Measurements from ENCODE around the gene SRPK2. TPM values are rescaled to one million over a fixed set of nuclear protein-coding genes. Genes with fewer than 3 reads are reported as not detected.

Gene SRPK2
- total RNA-seq, 4 donors from 2014 or later = 29.5 to 48.2 (median 30.6) TPM

DNA sequence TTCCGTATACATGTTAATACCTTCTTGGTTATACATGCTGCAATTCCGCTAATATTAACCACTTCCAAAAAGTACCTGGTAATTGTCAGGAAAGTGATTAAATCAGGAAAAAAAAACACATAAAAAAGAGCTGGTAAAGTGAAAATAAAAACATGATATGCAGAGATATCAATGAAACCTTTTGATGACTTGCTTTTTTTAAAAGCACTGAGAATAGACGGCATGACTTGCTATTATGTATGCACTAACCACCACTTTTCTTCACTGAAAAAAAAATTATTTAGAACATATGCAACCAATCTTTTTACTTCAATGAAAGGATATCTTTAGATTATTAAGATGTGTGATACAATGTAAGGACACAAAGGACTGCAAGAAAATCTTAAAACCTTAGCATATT lies 211.7 kb downstream of the SRPK2 start:
- TF ChIP-seq, protein P1, sequence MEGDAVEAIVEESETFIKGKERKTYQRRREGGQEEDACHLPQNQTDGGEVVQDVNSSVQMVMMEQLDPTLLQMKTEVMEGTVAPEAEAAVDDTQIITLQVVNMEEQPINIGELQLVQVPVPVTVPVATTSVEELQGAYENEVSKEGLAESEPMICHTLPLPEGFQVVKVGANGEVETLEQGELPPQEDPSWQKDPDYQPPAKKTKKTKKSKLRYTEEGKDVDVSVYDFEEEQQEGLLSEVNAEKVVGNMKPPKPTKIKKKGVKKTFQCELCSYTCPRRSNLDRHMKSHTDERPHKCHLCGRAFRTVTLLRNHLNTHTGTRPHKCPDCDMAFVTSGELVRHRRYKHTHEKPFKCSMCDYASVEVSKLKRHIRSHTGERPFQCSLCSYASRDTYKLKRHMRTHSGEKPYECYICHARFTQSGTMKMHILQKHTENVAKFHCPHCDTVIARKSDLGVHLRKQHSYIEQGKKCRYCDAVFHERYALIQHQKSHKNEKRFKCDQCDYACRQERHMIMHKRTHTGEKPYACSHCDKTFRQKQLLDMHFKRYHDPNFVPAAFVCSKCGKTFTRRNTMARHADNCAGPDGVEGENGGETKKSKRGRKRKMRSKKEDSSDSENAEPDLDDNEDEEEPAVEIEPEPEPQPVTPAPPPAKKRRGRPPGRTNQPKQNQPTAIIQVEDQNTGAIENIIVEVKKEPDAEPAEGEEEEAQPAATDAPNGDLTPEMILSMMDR (IDR thresholded peaks at IDR 0.05) = no peak
- DNase-seq (ENCODE audit: low spot score) = no peak
- no peak for ATAC-seq (ENCODE audit: low FRiP score)

DNA sequence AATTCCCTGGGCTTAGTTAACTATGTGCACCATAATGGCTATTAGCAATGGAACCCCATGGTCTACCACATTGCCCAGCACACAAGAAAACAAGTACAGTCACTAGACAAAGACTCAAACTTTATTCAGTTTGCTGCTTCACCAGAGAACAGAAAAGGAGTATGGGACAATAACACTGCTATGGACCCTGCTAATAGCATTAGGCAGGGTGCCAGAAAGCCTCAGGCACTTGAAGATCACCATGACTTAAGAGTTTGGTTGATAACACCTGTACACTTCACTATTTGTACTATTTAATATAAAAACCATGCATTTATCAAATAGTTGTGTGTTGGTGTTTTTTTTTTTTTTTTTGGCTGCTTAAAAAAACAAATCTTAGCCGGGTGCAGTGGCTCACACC lies 215.1 kb downstream of the SRPK2 start:
- no peak for ATAC-seq (ENCODE audit: low FRiP score)
- TF ChIP-seq, protein P1 (IDR thresholded peaks at IDR 0.05) = no peak
- DNase-seq (ENCODE audit: low spot score) = no peak

DNA sequence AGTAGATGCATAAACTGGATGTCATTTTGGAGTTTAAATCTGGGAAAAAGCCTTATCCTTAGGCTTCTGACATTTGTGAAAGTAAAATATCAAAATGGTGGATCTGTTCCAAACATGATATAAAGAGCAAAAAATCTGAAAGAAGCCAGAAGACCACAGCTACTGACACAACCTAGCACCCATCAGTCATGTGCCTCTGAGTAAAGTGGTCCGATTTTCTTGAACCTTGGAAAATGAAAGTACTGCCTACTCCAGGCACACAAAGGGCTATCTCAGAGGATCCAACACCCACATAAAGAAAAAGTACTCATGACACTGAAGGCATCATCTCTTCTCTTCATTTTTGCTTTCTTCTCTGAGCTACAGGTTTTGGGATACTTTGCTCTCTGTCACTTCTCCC lies 224.0 kb downstream of the SRPK2 start:
- ATAC-seq (ENCODE audit: low FRiP score) (no peak), DNase-seq (ENCODE audit: low spot score) (no peak)
- TF ChIP-seq, protein P1 (IDR thresholded peaks at IDR 0.05) = no peak

DNA sequence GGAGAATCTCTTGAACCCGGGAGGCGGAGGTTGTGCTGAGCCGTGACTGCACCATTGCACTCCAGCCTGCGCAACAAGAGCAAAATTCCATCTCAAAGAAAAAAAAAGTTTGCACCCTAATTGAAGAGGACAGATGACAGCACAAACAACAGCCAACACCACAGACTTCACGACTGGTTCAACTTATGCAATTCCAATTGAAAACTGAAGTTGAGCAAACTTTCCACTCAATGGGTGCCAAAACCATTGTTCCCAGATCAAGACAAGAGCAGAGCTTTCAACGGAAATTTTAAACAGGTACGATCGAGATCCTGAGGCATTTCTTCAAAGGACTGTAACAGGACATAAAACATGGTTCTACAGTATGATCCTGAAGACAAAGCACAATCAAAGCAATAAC lies 225.0 kb downstream of the SRPK2 start:
- ATAC-seq (ENCODE audit: low FRiP score) = no peak
- DNase-seq (ENCODE audit: low spot score) = no peak
- TF ChIP-seq, protein P1 (IDR thresholded peaks at IDR 0.05) = no peak

DNA sequence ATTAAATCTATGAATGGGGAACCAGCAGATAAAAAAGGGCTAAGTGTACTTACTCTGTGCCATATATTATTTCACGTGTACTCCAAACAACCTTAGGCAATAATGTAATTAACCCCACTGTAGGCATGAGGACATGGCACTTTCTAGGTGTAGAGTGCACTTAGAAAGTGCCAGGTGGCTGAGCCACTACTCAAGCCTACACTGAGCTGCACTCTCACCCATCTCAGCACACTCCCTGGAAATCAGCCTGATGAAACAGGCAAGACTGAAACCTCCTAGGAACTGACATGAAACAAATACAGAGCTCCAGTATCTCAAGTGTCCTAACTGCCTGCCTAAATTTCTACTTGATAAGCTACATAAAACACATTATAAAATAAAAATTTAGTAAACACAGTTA lies 227.4 kb downstream of the SRPK2 start:
- ATAC-seq (ENCODE audit: low FRiP score) (no peak), DNase-seq (ENCODE audit: low spot score) (no peak)
- TF ChIP-seq, protein P1 (IDR thresholded peaks at IDR 0.05) = no peak

DNA sequence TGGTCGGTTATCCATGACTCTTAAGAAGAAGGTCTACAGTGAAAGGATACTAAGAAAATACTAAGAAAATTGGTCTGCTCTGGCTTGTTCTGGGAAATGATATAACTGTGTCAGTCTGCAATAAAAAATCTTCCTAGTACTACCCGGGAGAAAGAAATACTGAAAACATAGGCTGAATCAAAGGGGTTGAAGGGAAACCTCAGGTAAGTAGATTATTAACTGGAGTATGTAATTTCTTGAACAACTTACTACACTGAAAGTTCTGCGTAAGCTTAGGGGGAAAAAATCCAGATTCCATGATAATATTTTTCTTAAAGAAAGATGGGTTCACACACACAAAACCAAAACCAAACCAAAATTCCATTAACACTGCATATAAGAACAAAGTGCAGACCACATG lies 231.4 kb downstream of the SRPK2 start:
- DNase-seq (ENCODE audit: low spot score) (no peak), ATAC-seq (ENCODE audit: low FRiP score) (no peak)
- TF ChIP-seq, protein P1 (IDR thresholded peaks at IDR 0.05) = no peak

DNA sequence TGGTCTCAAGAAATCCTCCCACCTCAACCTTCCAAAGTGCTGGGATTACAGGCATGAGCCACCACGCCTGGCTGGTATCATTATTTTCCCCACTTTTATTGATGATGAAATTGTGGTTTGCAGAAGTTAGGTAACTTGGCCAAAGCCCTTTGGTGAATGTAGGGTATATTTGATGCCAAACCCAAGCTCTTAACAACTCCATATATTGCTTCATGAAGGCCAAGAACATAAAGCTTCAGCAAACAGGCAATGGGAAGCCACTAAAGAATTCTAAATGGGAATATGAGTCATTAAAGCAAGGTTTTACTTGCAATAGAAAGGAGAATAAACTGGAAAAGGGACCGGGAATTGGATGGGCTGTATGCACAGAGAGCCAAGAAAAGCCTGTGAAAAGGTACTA lies 232.0 kb downstream of the SRPK2 start:
- TF ChIP-seq, protein P1 (IDR thresholded peaks at IDR 0.05) = no peak
- DNase-seq (ENCODE audit: low spot score) (no peak), ATAC-seq (ENCODE audit: low FRiP score) (no peak)

Data from omental fat pad (tissue), 4 donors.